ENCODE measurements around the gene ITGA1.

DNA sequence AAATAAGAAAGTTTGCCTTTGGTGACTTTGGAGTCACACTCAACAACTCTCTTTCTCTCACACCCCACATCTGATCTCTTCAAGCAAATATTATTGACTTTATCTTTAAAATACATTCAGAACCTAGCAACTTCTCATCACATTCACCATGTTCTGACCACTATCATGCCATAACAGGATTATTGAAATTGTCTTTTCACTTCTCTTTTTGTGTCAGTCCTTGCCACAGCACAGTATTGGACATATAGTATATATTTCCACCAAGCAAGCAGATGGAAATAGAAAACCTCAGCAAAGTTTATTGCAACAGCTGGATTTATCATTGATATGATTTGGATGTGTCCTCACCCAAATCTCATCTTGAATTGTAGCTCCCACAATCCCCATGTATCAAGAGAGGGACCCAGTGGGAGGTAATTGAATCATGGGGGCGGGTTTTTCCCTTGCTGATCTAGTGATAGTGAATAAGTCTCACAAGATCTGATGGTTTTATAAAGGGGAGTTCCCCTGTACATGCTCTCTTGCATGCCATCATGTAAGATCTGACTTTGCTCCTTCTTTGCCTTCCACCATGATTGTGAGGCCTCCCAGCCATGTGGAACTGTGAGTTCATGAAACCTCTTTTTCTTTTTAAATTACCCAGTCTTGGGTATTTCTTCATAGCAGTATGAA, 26.9 kb upstream of the ITGA1 start:
- TF ChIP-seq POLR2A (IDR thresholded peaks at IDR 0.05; ENCODE audit: control extremely low read depth in 1 of 2, low read depth in 2 of 2, low read length in 2 of 2) (no peak), JUN (IDR thresholded peaks at IDR 0.05; ENCODE audit: low read depth, low read length) (no peak), CTCF (IDR thresholded peaks at IDR 0.05; ENCODE audit: control extremely low read depth in 1 of 3, insufficient read depth in 1 of 3, low read depth in 1 of 3, low read length in 3 of 3) (no peak), TEAD4 (IDR thresholded peaks at IDR 0.05; ENCODE audit: low read depth, low read length) (no peak), KDM5A (IDR thresholded peaks at IDR 0.05; ENCODE audit: low read length) (no peak), BACH1 (IDR thresholded peaks at IDR 0.05; ENCODE audit: low read length) (no peak), HDAC2 (IDR thresholded peaks at IDR 0.05; ENCODE audit: borderline replicate concordance in 1 of 2, low read depth in 2 of 2, low read length in 2 of 2) (no peak), SUZ12 (IDR thresholded peaks at IDR 0.05; ENCODE audit: low read length) (no peak), SP4 (IDR thresholded peaks at IDR 0.05; ENCODE audit: low read length) (no peak), MAFK (IDR thresholded peaks at IDR 0.05; ENCODE audit: low read depth, low read length) (no peak), CREB1 (IDR thresholded peaks at IDR 0.05) (no peak)
- TF ChIP-seq, protein P1, sequence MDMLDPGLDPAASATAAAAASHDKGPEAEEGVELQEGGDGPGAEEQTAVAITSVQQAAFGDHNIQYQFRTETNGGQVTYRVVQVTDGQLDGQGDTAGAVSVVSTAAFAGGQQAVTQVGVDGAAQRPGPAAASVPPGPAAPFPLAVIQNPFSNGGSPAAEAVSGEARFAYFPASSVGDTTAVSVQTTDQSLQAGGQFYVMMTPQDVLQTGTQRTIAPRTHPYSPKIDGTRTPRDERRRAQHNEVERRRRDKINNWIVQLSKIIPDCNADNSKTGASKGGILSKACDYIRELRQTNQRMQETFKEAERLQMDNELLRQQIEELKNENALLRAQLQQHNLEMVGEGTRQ (IDR thresholded peaks at IDR 0.05; ENCODE audit: low read length) = no peak
